Stimulated activated CD4-positive, alpha-beta T cell treated with anti-CD3 and anti-CD28 coated beads, Interleukin-2, amount 100 ng/mL, for 4 hours (primary cell): Measurements from ENCODE around the gene SLC43A1.
A peak's percentile ranks its signal among the peaks of the same experiment; 100 is the strongest.

Experiments
- DNase-seq: peaks from one replicate; pipeline ENCODE4 v3.0.0-alpha.2; 2020; ENCODE audit warnings: low read depth

The SLC43A1 gene

DNA sequence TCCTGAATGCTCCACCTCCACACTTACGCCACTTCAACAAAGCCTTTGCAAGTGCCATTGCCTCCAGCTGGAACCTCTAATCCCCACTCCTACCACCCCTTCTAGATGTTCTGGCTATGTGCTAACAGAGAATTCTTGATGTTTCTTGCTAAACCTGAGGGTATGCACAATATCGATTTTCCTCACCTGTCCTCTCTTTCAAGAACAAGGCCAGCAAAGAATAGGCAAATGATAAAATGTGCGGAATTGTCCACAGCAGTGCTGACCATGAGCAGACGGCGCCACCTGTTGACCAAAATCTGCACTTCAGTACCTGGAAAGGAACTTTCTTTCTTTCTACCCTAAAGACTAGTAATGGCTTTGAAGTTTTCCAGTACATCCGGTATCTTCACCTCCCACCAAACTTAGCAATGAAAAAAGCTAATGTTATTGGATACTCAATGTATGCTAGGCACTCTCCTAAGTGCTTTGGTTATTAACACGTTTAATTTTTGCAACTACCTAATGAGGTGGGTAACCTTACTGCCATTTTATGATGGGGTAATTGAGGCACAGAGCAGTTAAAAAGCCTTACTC lies 11.6 kb upstream of the SLC43A1 start:
- peak; percentile 65 for DNase-seq

DNA sequence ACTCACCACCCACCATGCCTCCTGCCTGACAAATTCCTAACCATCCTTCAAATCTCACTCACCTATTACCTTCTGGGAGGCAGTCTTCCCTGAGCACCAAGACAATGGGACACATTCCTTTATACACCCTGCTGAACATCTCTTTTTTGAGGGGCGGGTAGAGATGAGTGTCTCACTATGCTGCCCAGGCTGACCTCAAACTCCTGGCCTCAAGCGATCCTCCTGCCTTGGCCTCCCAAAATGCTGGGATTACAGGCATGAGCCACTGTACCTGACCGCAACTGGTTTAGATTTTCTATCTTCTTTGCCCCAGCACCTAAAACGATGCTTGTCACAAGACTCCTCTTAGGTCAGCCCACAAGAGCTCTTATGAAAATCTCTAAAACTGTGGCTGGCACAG lies 7.9 kb upstream of the SLC43A1 start:
- DNase-seq, result no peak

DNA sequence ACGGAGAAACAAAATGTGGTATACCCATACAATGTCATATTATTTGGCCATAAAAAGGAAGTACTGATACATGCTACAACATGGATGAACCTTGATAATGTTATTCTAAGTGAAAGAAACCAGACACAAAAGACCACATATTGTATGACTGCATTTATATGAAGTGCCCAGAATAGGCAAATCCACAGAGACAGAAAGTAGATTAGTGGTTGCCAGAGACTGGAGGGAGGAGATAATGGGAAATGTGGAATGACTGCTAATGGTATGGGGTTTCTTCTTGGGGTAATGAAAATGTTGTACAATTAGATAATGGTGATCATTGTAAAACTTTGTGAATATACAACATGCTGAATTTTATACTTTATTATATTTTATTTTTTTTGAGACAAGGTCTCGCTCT lies 5.6 kb upstream of the SLC43A1 start:
- DNase-seq, result no peak

DNA sequence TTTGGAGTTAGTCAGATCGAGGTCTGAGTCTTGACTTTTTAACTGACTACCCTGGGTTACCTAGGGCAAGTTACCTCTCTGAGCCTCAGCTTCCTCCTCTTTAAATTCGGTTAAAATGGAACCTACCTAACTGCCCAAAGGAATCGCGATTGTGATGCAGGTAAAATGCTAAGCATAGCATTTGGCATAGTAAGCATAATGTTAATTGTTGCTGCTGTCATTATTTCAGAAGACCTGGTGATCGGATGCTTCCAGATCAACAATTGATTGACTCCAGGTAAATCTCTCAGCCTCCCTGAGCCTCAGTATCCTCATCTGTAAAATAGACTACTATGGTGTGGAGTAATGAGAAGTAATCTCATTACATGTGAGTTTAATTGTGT lies 550 bp upstream of the SLC43A1 start:
- no peak for DNase-seq

DNA sequence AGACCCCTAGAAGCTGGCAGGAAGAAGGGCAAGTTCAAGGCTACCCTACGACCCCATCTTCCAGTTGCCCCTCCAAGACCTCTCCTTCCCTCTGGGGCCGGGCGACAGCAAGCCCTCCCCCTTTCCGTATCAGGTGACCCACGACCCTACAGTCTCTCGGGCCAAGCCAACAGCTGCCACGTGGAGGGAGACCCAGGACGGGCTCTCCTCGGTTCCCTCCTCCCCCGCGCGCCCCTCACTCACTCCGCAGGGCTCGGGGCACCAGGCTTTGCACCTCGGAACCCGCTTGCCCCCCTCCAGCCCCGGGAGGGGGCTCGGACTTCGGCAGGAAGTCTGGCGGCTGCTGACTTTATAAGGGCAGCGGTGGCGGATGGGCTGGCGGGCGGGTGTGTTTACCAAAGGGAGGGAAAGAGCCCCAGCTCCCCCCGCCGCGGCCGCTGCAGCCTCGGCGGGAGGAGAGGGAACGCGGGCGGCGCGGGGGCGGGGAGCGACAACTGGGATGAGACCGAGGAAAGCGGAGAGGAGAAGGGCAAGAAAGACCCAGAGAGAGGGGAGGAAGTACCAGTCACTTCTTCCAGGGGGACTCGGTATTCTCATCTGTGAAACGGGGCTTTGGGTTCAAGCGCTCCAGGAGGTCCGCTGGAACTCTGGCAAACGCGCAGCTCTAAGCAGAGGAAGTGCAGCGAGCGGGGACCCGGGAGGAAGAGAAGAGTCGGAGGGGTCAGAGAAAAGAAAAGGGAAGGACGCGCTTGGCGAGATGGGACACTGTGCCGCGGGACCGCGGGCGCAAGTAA lies 767 bp downstream of the SLC43A1 start:
- DNase-seq, result peak; percentile 21

DNA sequence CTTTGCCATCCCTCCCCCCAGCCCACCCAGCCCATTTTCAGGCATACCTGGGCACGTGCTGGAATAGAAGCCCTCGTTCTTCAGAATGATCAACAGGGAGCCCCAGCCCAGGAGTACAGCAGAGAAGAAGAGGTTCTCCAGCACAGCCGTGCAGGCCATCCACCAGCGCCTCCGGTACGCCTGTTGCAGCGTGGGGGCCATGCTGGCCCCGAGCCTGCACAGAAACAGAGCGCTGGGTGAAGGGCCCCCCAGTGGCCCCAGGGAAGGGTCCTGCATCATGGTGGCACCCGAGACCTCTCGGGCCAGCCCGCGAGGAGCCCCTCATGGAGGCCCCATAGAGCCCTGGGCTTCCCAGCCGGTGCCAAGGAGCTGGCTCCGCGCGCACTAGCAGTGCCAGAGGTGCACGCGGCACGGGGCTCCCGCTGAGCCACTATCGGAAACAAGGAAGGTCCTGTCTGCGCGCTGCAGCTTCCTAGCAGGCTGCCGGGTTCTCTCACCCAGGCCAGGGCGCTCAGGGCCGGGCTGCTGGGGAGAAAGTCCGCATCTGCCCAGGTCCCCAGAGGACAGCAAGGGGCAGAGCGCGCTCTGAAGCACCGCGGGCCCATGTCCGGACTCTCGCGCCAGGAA lies 1.5 kb downstream of the SLC43A1 start:
- no peak for DNase-seq

DNA sequence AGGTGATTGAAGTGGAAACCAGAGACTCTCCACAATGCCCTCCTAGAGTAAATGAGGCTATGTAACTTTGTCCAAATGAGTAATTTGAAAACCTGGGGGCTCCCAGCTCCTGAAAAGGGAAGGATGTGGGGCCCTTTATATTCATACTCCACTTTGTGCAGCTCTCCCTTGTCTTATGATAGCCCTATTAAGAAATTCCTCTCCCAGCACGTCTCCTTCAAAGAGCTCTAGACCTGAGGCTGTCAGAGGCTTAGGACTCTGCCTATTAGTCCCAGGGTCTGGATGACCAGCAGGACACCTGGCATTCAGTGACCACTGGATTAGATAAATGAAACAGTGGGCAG lies 2.1 kb downstream of the SLC43A1 start:
- DNase-seq, result no peak

DNA sequence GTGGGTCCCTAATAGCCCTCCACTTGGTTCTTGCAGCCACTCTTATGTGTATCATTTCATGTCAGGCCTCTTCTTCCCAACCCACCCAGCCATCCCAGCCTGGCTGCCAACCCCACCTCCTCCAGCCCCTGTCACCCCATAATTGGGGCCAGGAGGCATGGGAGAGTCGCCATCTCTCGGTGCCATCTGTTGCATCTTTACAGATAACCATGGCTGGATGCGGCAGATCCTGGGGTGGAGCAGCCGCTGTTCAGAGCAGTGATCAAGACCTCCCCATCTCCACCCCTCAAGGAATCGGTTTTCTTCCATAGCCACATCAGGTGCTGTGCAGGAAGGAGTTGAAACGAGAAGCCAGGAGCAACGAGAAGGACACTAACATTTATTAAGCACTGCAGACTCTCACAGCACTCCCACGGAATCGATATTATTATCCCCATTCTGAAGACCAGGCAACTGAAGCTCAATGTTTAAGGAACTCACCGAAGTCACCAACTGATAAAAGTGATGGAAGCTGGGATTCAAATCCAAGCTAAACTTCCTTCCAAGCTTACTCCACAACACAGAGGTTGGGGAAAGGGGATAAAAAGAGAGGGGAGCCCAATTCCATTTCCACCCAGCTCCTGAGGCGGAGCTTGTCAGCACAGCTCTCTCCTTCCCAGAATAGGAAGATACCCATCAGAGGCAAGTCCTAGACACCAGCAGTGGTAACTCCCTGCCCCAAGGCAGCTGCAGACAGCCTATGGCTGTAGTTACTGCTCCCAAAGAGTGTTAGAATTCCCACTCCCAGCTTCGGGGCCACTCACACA lies 2.7 kb downstream of the SLC43A1 start:
- no peak for DNase-seq

DNA sequence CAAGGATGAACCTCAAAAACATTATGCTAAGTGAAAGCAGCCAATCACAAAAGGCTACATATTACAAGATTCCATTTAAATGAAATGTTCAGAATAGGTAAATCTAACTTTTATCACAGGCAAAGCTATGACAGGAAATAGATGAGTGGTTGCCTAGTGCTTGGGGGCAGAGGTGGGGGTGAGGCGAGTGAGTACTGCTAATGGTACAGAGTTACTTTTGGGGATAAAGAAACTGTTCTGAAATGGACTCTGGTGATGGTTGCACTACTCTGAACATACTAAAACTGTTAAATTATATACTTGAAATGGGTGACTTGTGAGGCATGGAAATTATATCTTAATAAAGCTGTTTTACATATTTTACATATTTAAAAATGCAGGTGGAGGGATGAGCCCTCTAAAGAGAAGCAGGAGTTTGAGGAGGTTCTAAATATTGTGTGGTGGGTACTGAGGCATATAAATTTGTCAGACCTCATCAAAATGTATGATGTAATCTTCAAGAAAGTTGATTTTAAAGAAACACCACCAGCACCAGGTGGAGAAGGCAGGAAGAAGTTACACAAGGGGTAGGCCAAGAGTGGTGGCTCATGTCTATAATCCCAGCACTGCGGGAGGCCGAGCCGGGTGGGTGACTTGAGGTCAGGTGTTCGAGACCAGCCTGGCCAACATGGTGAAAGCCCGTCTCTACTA lies 3.6 kb downstream of the SLC43A1 start:
- DNase-seq, result no peak

DNA sequence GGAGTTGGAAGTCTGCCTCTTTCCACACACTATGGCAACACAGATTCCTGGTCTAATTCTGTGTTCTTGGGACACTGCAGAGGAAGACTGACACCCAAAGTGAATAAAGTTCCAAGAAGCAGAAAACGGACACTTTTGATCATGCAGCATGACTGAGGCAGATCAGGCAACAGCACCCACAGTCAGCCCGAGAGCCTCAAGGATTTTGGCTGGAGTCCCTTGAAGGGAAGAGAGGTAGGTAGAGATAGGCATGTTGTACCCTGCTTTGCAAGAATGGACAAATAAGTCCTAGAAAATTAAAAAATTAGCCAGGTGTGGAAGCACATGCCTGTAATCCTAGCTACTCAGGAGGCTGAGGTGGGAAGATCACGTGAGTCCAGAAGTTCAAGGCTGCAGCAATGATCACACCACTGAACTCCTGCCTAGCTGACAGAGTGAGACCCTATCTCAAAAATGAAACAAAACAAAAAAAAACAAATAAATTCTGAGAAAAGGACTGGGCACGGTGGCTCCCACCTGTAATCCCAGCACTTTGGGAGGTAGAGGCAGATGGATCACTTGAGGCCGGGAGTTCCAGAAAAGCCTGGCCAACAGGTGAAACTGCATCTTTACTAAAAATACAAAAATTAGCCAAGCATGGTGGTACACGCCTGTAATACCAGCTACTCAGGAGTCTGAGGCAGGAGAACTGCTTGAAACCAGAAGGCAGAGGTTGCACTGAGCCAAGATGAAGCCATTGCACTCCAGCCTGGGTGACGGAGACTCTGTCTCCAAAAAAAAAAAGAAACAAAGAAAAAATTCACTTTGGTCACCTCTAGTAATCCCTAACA lies 6.9 kb downstream of the SLC43A1 start:
- DNase-seq, result no peak

DNA sequence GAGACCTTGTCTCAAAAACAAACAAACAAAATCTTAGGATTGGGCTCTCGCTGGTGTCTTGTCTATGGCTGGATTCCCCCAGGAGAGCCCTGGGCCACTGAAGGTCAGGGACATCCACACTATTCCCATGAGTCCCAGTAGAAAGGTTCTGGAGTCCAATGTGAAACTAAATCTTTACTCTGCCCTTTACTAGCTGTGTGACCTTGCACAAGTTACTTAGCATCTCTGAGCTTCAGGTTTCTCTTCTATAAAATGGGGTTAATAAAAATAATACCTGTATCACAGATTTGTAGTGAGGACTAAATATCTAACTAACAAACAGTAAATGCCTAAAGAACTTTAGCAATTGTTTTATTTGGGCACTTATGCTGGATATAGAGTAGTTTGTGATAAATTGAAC lies 9.0 kb downstream of the SLC43A1 start:
- DNase-seq, result no peak

DNA sequence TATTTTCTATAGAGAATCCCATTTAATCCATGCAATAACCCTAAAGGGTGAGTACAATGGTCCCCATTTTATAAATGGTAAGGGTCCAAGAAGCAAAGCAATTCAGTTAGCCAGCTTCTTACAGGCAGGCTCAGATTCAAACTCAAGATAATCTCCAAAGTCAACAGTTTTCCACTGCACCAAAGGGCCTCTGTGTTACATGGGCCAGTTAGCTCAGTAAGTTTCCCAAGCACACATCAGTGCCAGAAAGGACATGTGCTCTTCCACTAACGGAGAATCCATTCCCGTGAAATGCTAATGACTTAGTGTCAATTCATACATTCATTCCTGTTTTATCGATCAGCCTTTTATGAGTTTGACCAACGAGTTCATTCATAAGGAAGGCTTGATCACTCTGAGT lies 11.0 kb downstream of the SLC43A1 start:
- no peak for DNase-seq

DNA sequence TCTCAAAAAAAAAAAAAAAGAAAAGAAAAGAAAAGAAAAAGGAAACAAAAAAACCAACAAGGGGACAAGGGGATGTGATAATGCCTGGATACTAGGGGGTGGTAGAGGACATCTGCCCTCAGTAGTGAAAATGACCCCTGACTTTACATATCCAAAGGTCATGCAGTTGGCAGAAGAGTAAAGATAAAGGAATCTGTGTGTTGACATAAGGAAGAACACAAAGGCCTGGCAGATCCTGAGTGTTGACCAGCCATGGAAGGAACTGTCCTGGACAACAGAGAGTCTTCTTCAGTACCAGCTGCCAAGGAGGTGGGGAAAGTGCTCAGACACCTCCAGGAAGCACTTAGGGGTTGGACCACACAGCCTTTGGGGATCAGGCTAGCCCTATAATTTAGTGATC lies 12.6 kb downstream of the SLC43A1 start:
- DNase-seq, result no peak

DNA sequence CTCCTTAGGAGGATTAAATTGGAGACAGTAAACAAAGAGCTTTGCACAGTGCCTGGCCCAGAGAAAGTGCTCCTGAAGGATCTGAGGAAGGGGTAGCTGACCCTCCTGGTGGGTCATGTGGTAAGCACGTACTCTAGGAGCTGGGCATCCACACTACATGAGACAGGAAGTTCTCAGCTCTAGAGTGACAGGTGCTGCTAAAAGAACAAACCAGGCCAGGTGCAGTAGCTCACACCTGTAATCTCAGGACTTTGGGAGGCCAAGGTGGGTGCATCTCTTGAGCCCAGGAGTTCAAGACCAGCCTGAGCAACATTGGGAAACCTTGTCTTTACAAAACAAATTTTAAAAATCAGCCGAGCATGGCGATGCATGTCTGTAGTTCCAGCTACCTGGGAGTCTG lies 13.1 kb downstream of the SLC43A1 start:
- no peak for DNase-seq

DNA sequence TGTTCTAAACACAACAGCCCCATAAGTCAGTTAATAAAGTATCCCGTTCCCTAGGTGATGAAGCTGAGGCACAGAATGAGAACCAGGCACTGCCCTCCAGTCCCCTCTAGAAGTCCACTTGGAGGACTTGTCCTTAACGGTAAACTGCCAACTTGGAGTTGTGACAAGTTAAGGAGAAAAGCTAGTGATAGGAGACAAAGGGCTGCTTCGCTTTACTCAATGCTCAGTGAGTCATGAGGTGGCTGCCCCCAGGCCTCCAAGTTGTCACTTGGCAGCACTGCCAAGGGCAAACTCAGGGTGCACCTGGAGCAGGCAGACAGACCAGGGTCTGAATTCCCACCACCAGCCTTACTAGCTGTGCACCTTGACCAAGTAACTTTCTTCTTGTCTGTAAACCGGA lies 13.5 kb downstream of the SLC43A1 start:
- DNase-seq, result no peak

DNA sequence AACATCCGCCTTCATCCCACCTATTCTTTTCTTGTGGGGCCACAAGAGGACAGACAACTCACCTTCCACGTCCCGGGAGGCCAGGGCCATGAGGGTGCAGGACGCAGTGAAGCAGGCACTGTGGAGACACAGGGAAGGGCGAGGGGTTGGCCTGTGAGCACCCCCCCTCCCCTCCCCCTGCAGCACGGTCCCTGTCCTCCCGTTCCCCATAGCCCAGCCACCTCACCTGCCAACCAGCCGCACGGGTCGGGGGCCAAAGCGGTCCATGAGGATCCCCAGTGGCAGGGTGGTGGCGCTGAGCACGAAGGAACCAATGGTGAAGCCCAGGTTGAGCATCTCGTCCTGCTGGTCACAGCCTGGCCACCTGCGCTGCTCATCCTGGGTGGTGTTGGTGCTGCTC lies 14.6 kb downstream of the SLC43A1 start:
- DNase-seq, result no peak

DNA sequence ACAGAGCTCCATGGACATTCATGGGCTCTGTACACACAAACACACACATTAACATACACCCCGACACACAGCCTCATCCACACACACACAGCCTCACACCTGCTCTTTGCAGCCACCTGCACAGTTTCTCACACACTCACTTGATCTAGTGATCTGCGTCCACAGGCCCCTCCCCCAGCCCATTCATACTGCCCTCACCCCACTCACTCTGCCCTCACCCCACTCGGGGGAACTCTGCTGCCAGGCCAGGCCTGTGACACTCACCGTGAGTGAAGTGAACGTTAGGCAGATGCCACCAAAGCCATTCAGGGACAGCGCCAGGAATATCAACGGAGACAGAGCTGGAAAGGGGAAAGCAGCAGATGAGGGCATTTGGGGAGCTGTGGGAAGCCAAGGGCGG lies 15.0 kb downstream of the SLC43A1 start:
- no peak for DNase-seq

DNA sequence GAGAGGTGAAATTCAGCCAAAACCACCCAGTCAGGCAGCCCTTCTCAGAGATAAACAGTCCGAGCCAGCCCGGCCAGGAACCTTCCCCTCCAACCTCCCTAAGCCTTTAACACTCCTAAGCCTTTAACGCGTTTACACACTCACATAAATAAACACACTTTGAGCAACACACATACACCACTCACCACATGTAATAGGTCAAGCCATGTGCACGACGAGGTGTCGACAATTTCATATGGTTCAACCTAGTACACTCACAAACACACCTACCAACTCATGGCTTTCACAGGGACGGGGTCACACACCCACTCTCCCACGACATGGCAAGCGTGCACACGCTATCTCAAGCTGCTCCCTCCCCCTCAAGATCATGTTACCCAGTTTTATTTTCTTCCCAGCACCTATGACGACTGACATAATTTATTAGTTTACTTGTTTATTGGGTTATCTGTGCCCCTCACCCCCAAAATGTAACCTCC lies 15.5 kb downstream of the SLC43A1 start:
- no peak for DNase-seq

DNA sequence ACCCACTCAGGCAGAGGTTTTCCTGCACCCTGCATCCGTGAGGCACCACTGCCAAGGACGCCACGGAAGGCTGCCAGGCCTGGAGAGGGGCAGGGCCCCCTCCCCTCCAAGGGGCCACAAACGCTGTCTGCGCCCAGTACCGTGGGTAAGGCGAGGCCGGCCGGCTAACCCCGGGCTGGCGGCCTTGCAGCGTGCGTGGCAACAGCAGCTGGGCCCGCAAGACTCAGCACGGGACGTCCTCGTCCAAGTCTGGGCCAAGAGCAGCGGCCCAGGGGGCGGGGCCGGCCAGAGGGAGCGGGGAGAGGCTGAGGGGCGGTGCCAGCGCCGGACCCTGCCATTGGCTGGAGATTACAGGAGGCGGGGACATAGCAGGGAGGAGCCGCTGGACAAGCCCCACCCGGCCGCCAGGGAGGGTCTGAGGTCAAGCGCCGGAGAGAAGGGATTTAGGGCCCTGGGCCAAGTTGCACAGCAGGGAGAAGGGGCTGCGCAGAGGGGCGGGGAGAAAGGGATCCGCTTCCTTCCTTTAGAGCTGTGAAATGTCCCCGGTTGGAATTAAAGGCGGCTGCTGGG lies 16.0 kb downstream of the SLC43A1 start:
- DNase-seq, result no peak

DNA sequence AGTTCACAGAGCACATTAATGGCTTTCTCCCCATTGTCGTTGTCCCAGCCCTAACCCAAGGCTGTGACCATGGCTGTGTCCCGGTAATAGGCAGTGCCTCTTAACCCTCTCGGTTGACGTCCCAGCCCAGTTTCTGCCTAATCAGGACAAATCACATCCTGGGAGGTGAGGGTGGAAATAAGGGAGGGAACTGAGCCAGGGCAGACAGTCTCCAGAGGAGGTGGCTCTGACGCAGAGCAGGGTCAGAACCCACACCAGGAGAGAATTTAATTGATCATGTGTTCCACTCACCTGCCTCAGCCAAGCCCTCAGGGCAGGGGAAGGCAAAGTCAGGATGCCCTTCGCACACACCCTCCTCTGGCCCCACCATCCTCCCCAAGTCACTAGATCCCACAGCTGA lies 17.0 kb downstream of the SLC43A1 start:
- no peak for DNase-seq
